GM19099 (cell line): Measurements from ENCODE around the gene HECW1.

ENCODE experiments used
- POLR2A ChIP-seq: IDR thresholded peaks from 3 replicates; pipeline ENCODE4 v1.6.1; 2011; ENCODE audit warnings: low read depth; ENCODE audit not compliant: insufficient read length; ENCODE audit errors: extremely low read depth

The HECW1 gene

GRCh38 chr7:43384616-43385308, 272.3 kb downstream of the HECW1 start:
- no peak for TF ChIP-seq POLR2A

GRCh38 chr7:43385309-43385680, 272.8 kb downstream of the HECW1 start:
- no peak for TF ChIP-seq POLR2A

GRCh38 chr7:43385856-43386255, 273.4 kb downstream of the HECW1 start:
- no peak for TF ChIP-seq POLR2A

GRCh38 chr7:43387932-43388331, 275.5 kb downstream of the HECW1 start:
- no peak for TF ChIP-seq POLR2A

GRCh38 chr7:43390576-43390975, 278.1 kb downstream of the HECW1 start:
- TF ChIP-seq POLR2A = no peak

GRCh38 chr7:43391518-43391917, 279.1 kb downstream of the HECW1 start:
- no peak for TF ChIP-seq POLR2A

GRCh38 chr7:43392638-43393330, 280.3 kb downstream of the HECW1 start:
- TF ChIP-seq POLR2A = no peak

- TF ChIP-seq POLR2A = no peak
These were observed 282.1 kb downstream of the HECW1 start for GRCh38 chr7:43394441-43395130.

- TF ChIP-seq POLR2A = no peak
These were observed 282.9 kb downstream of the HECW1 start for GRCh38 chr7:43395351-43395750.

- TF ChIP-seq POLR2A = no peak
These were observed 283.8 kb downstream of the HECW1 start for GRCh38 chr7:43396187-43396740.

- TF ChIP-seq POLR2A = no peak
These were observed 286.4 kb downstream of the HECW1 start for GRCh38 chr7:43398831-43399230.

- no peak for TF ChIP-seq POLR2A
These were observed 293.5 kb downstream of the HECW1 start for GRCh38 chr7:43405948-43406347.

GRCh38 chr7:43406961-43407360, 294.5 kb downstream of the HECW1 start:
- no peak for TF ChIP-seq POLR2A

- TF ChIP-seq POLR2A = no peak
These were observed 296.5 kb downstream of the HECW1 start for GRCh38 chr7:43408981-43409380.

- no peak for TF ChIP-seq POLR2A
These were observed 305.0 kb downstream of the HECW1 start for GRCh38 chr7:43417455-43417854.

- TF ChIP-seq POLR2A = no peak
These were observed 318.0 kb downstream of the HECW1 start for GRCh38 chr7:43430411-43430810.
